Vagina (tissue), 2 donors: Measurements from ENCODE around the gene EFEMP1. TPM values are rescaled to one million over a fixed set of nuclear protein-coding genes. Genes with fewer than 3 reads are reported as not detected.

Source experiments
- DNase-seq, 2 donors: peaks; one replicate each; pipeline ENCODE4 v3.0.0-alpha.2; 2017; ENCODE audit errors: extremely low spot score in 2 of 2
- H3K27ac ChIP-seq: fragments of 200-600 bp; sonication (generic); one replicate; pipeline ENCODE4 v1.5.1; 2019
- H3K27me3 ChIP-seq: fragments of 200-600 bp; sonication (generic); one replicate; pipeline ENCODE4 v1.5.1; 2019
- H3K36me3 ChIP-seq, 2 donors: fragments of 200-600 bp; sonication (generic); one replicate each; pipeline ENCODE4 v1.5.1; 2017 to 2019
- H3K4me1 ChIP-seq: fragments of 200-600 bp; sonication (generic); one replicate; pipeline ENCODE4 v1.5.1; 2019
- H3K4me3 ChIP-seq, 2 donors: fragments of 200-600 bp; sonication (generic); 1 replicate in 1 of 2; 2 replicates in 1 of 2; pipeline ENCODE4 v1.5.1; 2016 to 2019
- H3K9me3 ChIP-seq: fragments of 200-600 bp; sonication (generic); one replicate; pipeline ENCODE4 v1.5.1; 2019
- CTCF ChIP-seq, 3 experiments: fragments of 450-650 bp in 2 of 3; fragments of 200-600 bp in 1 of 3; sonication (generic) in 1 of 3; IDR thresholded peaks; one replicate each; pipeline ENCODE4 v1.5.1; 2017 to 2019; ENCODE audit warnings: antibody characterized with exemption in 3 of 3, mild to moderate bottlenecking in 2 of 3, moderate library complexity in 2 of 3
- POLR2A ChIP-seq, 2 donors: fragments of 450-650 bp; IDR thresholded peaks; one replicate each; pipeline ENCODE4 v1.6.1; 2017; ENCODE audit warnings: antibody characterized with exemption in 2 of 2, mild to moderate bottlenecking in 2 of 2, moderate library complexity in 2 of 2
- POLR2AphosphoS5 ChIP-seq, 2 donors: sonication (generic); formaldehyde crosslinking; IDR thresholded peaks; one replicate each; pipeline ENCODE4 v1.9.0; 2017; ENCODE audit warnings: antibody characterized with exemption in 2 of 2, mild to moderate bottlenecking in 2 of 2, low read depth in 1 of 2; ENCODE audit not compliant: insufficient read depth in 1 of 2
- intact Hi-C: fragments of 100-400 bp; cut with DNase I; formaldehyde crosslinking; loops from one replicate; pipeline ENCODE4 v1.15.1; 2023
- total RNA-seq: library from RNA; depleted of rRNA; stranded (reverse); fragments of >200 nt; gene quantifications from one replicate; pipeline ENCODE4 v1.2.3, GENCODE V29; 2016

EFEMP1 gene
- total RNA-seq, 1 donor from 2014 or later: 235 TPM

- peak overlapping the region; percentile 22 for H3K27ac ChIP-seq
- no peak overlapping the region for H3K4me3 ChIP-seq
- peaks cover 23% of the 10 kb centered on the region for H3K4me1 ChIP-seq
- no peak for TF ChIP-seq CTCF (IDR thresholded peaks at IDR 0.05)
- no peak for TF ChIP-seq POLR2A (IDR thresholded peaks at IDR 0.05)
- TF ChIP-seq POLR2AphosphoS5 (IDR thresholded peaks at IDR 0.05; ENCODE audit: insufficient read depth in 1 of 2, low read depth in 1 of 2): peak in 1 of 2 donors; percentile 49
- DNase-seq: no peak
- no peaks in the 10 kb centered on the region for H3K27me3 ChIP-seq
- intact Hi-C loops: no loop called here
- H3K9me3 ChIP-seq: no peaks in the 10 kb centered on the region
- no peaks in the 10 kb centered on the region for H3K36me3 ChIP-seq
Observed at GRCh38 chr2:55856936-55857335, 66.6 kb downstream of the EFEMP1 start.

GRCh38 chr2:55848096-55848495 is 75.5 kb downstream of the EFEMP1 start:
- TF ChIP-seq CTCF (IDR thresholded peaks at IDR 0.05) (no peak), POLR2A (IDR thresholded peaks at IDR 0.05) (no peak), POLR2AphosphoS5 (IDR thresholded peaks at IDR 0.05; ENCODE audit: insufficient read depth in 1 of 2, low read depth in 1 of 2) (no peak)
- intact Hi-C loops: no loop called here
- H3K27ac ChIP-seq: no peak overlapping the region

GRCh38 chr2:55846426-55846825 is 77.2 kb downstream of the EFEMP1 start:
- H3K4me3 ChIP-seq: no peak overlapping the region
- H3K27me3 ChIP-seq: no peaks in the 10 kb centered on the region
- DNase-seq: no peak
- TF ChIP-seq POLR2A (IDR thresholded peaks at IDR 0.05) (no peak), CTCF (IDR thresholded peaks at IDR 0.05) (no peak), POLR2AphosphoS5 (IDR thresholded peaks at IDR 0.05; ENCODE audit: insufficient read depth in 1 of 2, low read depth in 1 of 2) (no peak)
- peaks cover 20% of the 10 kb centered on the region for H3K4me1 ChIP-seq
- no peaks in the 10 kb centered on the region for H3K36me3 ChIP-seq
- intact Hi-C loops: no loop called here
- H3K27ac ChIP-seq: no peak overlapping the region
- no peaks in the 10 kb centered on the region for H3K9me3 ChIP-seq

More at GRCh38 chr2:55848096-55848495, 75.5 kb downstream of the EFEMP1 start:
- DNase-seq: no peak
- Histone ChIP-seq H3K4me1 (peaks cover 8% of the 10 kb centered on the region), H3K36me3 (no peaks in the 10 kb centered on the region), H3K4me3 (no peak overlapping the region), H3K27me3 (no peaks in the 10 kb centered on the region), H3K9me3 (no peaks in the 10 kb centered on the region)

- H3K27ac ChIP-seq: no peak overlapping the region
- H3K4me3 ChIP-seq: no peak overlapping the region
- H3K27me3 ChIP-seq: no peaks in the 10 kb centered on the region
- TF ChIP-seq POLR2A (IDR thresholded peaks at IDR 0.05) (no peak), CTCF (IDR thresholded peaks at IDR 0.05) (no peak), POLR2AphosphoS5 (IDR thresholded peaks at IDR 0.05; ENCODE audit: insufficient read depth in 1 of 2, low read depth in 1 of 2) (no peak)
- no peaks in the 10 kb centered on the region for H3K36me3 ChIP-seq
- H3K9me3 ChIP-seq: no peaks in the 10 kb centered on the region
- intact Hi-C loops: no loop called here
- DNase-seq: no peak
- H3K4me1 ChIP-seq: peaks cover 20% of the 10 kb centered on the region
Observed at GRCh38 chr2:55844986-55845385, 78.6 kb downstream of the EFEMP1 start.

GRCh38 chr2:55843994-55844345 is 79.6 kb downstream of the EFEMP1 start:
- TF ChIP-seq POLR2AphosphoS5 (IDR thresholded peaks at IDR 0.05; ENCODE audit: insufficient read depth in 1 of 2, low read depth in 1 of 2) (no peak), POLR2A (IDR thresholded peaks at IDR 0.05) (no peak), CTCF (IDR thresholded peaks at IDR 0.05) (no peak)
- intact Hi-C loops: no loop called here
- Histone ChIP-seq H3K4me1 (peaks cover 20% of the 10 kb centered on the region), H3K4me3 (no peak overlapping the region), H3K36me3 (no peaks in the 10 kb centered on the region), H3K27ac (no peak overlapping the region), H3K27me3 (no peaks in the 10 kb centered on the region), H3K9me3 (no peaks in the 10 kb centered on the region)
- DNase-seq: no peak
